Kidney epithelial cell (primary cell): ENCODE data around the gene SND1. TPM values are rescaled to one million over a fixed set of nuclear protein-coding genes. Genes with fewer than 3 reads are reported as not detected.

ENCODE experiments used
- DNase-seq: peaks from one replicate; pipeline ENCODE4 v3.0.0-alpha.2; 2010; ENCODE audit warnings: low read depth
- H3K27me3 ChIP-seq: 2 replicates; pipeline ENCODE4 v1.6.0; 2011; ENCODE audit warnings: low read length; ENCODE audit not compliant: control insufficient read depth, insufficient read depth
- H3K36me3 ChIP-seq: 2 replicates; pipeline ENCODE4 v1.5.1; 2011; ENCODE audit warnings: low read length; ENCODE audit not compliant: control insufficient read depth, insufficient read depth
- H3K4me3 ChIP-seq: 2 replicates; pipeline ENCODE4 v1.5.1; 2011; ENCODE audit warnings: low read depth, mild to moderate bottlenecking, control low read depth, low read length
- CTCF ChIP-seq: IDR thresholded peaks from 2 replicates; pipeline ENCODE4 v1.5.1; 2011; ENCODE audit warnings: mild to moderate bottlenecking, moderate library complexity, low read length, control low read depth, inconsistent platforms; ENCODE audit not compliant: insufficient read depth, poor library complexity, severe bottlenecking
- total RNA-seq: library from RNA; depleted of rRNA; stranded (reverse); fragments of >200 nt; gene quantifications from 2 replicates; pipeline ENCODE4 v1.2.3, GENCODE V29; 2015

The SND1 gene
- total RNA-seq, 1 donor from 2014 or later: 257 TPM

- H3K36me3 ChIP-seq: no peaks in the 10 kb centered on the region
- H3K27me3 ChIP-seq: no peaks in the 10 kb centered on the region
- no peak for DNase-seq
- no peak overlapping the region for H3K4me3 ChIP-seq
- TF ChIP-seq CTCF: no peak
Observed at GRCh38 chr7:127863082-127863481, 211.1 kb downstream of the SND1 start.

GRCh38 chr7:127865466-127865865 lies 213.5 kb downstream of the SND1 start:
- DNase-seq: peak; percentile 60
- no peak for TF ChIP-seq CTCF
- H3K27me3 ChIP-seq: no peaks in the 10 kb centered on the region

GRCh38 chr7:127870231-127870907 lies 218.4 kb downstream of the SND1 start:
- no peak overlapping the region for H3K4me3 ChIP-seq
- TF ChIP-seq CTCF: no peak
- DNase-seq: no peak
- no peaks in the 10 kb centered on the region for H3K36me3 ChIP-seq
- no peaks in the 10 kb centered on the region for H3K27me3 ChIP-seq

More at GRCh38 chr7:127865466-127865865, 213.5 kb downstream of the SND1 start:
- H3K4me3 ChIP-seq: no peak overlapping the region
- H3K36me3 ChIP-seq: no peaks in the 10 kb centered on the region

GRCh38 chr7:127871226-127871625 lies 219.2 kb downstream of the SND1 start:
- Histone ChIP-seq H3K4me3 (no peak overlapping the region), H3K36me3 (no peaks in the 10 kb centered on the region), H3K27me3 (no peaks in the 10 kb centered on the region)
- no peak for DNase-seq
- TF ChIP-seq CTCF: no peak

- no peak for DNase-seq
- no peak overlapping the region for H3K4me3 ChIP-seq
- H3K36me3 ChIP-seq: no peaks in the 10 kb centered on the region
- TF ChIP-seq CTCF: no peak
- H3K27me3 ChIP-seq: no peaks in the 10 kb centered on the region
Observed at GRCh38 chr7:127872122-127872521, 220.1 kb downstream of the SND1 start.

GRCh38 chr7:127873151-127873550 lies 221.2 kb downstream of the SND1 start:
- no peaks in the 10 kb centered on the region for H3K27me3 ChIP-seq
- H3K4me3 ChIP-seq: no peak overlapping the region
- TF ChIP-seq CTCF: no peak
- DNase-seq: no peak
- no peaks in the 10 kb centered on the region for H3K36me3 ChIP-seq
